C4-2B (cell line): Measurements from ENCODE around the gene MEGF11.

ENCODE experiments used
- CTCF ChIP-seq: fragments of 450-650 bp; conservative IDR thresholded peaks from 2 replicates; pipeline ENCODE4 v1.5.1; 2017; ENCODE audit warnings: mild to moderate bottlenecking
- ZFX ChIP-seq: fragments of 450-650 bp; IDR thresholded peaks from 2 replicates; pipeline ENCODE4 v1.6.1; 2017

GRCh38 chr15:66120422-66120821 is 133.1 kb downstream of the MEGF11 start:
- no peak for TF ChIP-seq CTCF
- TF ChIP-seq ZFX = no peak
